NCI-H2107 treated with DMSO at 0.1 percent for 48 hours (cell line): Measurements from ENCODE around the gene TSGA10IP.

Source experiments
- DNase-seq: peaks from one replicate; lab custom pipeline; 2025; ENCODE audit not compliant: unreplicated experiment; lab: John Stamatoyannopoulos, UW

TSGA10IP gene

DNA sequence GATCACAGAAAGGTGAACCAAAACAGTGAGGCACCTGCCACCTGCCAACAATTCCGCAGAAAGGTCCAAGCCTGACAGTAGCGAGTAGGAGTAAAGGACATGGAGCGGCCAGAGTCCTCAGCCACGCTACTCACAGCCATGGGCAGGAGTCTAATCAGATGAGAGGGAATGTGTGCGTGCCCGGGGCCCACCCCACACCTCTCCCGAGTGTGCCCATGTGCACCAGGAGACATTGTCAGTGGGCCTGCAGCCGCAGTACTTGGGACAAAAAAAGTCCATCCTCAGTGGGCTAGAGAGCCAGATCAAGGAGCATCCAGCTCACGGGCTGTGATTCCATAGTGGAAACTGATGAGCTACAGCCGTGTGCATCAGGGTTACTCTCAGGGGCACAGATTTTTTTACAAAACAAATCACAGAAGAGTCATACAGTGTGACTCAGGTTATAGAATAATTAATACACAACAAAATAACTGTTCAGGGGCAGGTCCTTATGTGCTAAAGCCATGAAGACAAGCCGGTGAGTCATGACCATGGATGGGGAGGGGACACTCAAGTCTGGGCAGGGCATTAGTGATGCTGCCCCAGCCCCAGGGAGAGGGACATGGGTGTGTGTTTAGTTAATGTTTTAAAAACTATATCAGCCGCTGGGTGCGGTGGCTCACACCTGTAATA is 28.3 kb downstream of the TSGA10IP start:
- no peak for DNase-seq

DNA sequence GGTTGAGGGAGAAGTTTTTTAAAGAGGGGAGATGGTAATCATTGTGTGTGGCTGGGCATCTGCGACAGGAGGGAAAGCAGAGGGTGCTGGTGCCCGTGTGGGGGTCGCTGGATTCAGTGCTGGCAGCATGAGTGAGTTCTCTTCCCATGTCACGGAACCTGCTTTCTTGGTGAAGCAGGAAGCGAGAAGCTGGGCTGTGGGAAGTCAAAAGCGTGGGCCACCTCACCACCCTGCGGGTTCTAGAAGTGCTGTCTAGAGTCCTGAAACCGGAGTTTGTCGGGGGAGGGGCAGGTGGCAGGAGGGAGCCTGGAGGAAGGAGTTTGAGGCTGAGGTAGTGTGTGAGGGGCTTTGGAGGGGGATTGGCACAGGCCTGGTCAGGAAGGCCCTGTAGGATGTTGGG is 30.5 kb downstream of the TSGA10IP start:
- DNase-seq, result no peak

DNA sequence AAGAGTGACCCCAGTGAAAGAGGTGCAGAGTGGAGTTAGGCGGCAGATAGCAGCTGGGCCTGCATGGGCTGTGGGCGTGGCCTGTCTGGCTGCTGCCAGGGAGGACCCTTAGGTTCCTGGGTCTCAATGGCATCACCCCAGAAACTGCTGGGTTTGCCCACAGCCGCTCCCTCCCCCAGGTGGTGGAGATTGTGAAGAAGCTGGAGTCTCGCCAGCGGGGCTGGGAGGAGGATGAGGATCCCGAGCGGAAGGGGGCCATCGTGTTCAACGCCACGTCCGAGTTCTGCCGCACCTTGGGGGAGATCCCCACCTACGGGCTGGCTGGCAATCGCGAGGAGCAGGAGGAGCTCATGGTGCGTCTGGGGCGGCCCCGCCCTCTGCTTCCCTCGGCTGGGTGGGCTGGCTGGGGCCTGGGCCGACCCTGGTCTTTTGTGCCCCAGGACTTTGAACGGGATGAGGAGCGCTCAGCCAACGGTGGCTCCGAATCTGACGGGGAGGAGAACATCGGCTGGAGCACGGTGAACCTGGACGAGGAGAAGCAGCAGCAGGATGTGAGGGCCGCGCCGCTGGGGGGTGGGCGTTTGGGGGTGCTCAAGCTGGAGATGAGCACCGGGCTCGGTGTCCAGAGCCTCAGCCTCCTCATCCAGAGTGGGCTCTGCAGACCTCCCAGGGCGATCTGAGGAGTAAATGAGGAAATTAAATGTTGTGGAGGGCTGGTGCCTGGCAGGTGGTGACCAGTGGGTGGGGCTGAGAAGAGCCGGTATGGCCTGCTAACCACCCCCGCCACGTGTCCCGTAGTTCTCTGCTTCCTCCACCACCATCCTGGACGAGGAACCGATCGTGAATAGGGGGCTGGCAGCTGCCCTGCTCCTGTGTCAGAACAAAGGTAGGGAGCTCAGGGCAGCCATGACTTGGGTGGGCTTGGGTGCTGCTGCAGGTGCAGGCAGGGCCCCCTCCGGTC is 31.2 kb downstream of the TSGA10IP start:
- no peak for DNase-seq

DNA sequence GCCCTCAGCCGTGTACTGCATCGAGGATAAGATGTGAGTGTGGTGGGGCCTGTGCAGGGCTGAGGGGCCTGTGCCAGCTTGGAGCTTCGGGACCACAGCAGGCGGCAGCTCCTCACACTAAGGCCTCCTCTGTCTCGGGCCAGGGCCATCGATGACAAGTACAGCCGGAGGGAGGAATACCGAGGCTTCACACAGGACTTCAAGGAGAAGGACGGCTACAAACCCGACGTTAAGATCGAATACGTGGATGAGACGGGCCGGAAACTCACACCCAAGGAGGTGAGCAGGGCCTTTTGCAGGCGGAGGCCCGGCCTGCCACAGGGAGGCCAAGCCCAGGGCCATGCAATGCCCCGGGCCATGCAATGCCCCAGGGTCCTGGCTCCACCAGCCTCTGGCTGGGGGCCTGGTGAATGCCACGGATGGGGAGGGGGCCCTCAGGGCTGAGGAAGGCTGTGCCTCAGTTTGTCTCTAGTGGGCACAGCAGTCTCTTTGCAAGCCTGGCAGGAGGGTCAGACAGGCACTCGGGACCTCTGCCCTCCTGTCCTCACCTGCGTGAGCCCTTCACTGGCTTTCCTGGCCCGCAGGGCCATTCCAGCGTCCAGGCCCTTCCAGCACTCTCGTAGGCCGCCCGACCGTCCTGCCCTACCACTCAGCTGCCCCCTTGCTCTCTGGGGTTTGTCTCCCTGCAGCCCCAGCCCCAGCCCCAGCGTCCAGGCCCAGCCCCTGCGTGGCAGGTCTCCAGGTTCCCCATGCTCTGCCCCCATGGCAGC is 32.5 kb downstream of the TSGA10IP start:
- DNase-seq, result no peak

- DNase-seq, result no peak
These were observed 33.3 kb downstream of the TSGA10IP start for GRCh38 chr11:65978391-65979238.

DNA sequence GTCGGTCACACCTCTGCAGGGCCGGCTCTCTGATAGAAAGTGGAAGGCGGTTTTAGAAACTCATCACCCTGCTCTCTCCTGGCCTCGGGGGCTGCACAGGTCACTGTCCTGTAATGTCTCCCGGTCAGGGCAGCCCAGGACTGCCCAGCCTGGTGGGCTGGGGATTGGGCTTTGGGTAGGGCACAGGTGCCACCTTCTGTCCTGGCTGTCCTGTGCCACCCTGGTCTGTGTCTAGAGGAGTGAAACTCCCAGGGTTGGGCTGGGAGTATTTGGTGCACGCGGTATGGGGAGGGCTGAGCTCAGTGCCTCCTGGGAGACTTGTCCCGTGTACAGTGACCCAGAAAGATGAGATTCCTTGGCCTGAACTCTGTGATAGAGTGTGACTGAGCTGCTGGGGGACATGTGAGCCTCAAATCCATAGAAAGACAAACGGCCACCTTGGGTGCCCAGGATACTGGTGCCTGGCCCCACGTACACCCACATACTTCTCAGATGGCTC is 34.0 kb downstream of the TSGA10IP start:
- DNase-seq, result no peak

- DNase-seq, result no peak
These were observed 35.9 kb downstream of the TSGA10IP start for GRCh38 chr11:65981101-65981740.

DNA sequence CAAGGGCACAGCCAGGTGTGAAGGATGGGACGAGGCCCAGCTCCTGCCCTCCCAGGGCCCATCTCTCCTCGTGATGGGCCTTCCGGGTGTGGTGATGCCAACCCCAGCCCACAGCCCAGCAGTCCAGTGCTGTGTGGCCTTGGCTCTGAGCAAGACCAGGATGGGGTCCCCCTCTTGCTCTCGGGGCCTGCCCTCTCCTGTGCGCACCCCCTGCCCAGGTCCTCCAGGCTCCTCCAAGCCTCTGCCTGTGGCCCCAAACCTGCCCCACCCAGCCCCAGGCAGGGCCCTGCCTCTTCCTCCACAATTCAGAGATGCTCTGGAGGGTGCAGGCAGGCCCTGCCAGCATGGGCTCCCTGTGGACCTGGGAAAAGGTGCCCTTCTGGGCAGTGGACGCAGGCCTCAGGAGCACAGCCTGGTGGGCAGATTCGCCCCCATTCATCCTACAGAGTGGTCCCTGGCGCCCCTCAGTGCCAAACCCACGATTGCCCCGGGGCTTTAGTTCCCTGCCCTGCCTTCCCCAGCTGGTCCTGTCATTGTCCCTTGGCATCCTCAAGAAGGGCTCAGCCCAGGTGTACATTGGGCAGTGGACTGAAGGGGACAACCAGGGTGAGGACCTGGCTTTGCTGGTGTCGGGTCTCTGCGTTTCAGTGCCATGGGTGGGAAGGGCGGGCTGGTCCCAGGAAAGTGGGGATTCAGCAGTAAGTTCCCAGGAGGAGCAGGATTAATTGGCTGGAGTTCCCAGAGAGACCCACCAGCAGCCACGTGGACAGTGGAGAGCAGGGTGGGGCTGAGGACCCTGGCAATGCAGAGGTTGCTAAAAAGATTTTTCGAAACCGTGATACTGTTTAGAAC is 36.9 kb downstream of the TSGA10IP start:
- no peak for DNase-seq

DNA sequence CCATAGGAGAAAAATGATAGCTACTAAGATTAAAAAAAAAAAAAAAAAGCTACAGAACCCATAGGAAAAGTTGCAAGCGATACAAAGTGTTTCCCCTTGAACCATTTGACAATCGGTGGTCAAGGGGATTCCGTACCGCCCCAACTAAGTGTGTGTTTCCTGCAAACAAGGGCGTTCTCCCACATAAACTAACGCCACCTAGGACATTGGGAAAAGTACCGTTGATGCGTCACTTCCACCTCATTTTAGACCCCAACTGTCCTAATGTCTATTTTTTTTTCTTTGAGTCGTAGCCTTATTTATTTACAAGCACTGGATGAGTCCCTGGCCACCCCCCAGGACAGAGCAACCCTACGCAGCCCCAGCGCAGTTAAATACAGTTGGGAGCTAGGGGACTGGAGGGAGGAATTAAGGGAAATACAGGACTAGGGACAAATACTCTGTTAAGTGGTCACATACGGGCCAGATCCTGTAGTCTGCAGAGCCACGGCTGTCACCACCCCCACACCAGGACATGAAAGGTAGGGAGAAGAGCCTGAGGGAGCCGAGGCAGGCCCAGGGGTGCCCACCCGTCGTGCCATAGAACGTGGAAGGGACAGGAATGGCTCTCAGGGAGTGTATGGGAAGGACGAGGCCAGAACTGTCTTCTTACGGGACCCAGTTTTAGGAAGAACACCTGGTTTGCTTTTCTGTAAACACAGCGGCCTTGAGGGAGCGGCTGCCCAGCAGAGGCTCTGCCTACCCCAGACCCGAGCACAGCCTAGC is 37.7 kb downstream of the TSGA10IP start:
- no peak for DNase-seq

DNA sequence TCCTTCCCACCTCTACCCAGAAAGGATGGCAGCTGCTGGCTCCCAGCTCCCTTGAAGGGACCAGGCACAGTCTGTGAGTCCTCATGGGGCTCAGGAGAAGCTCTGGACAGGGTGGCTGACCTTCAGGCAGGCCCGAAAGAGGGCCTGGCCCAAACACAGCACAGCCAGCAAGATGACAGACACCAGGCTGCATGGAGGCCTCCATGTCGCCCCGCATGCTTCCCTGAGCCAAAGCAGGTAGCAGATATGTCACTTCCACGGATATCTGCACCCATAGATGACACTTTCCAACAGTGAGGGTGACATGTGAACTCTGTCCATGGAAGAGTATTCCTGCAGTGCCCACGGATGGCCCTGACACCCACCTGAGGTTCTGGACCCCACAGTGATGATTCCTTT is 38.3 kb downstream of the TSGA10IP start:
- DNase-seq, result no peak

DNA sequence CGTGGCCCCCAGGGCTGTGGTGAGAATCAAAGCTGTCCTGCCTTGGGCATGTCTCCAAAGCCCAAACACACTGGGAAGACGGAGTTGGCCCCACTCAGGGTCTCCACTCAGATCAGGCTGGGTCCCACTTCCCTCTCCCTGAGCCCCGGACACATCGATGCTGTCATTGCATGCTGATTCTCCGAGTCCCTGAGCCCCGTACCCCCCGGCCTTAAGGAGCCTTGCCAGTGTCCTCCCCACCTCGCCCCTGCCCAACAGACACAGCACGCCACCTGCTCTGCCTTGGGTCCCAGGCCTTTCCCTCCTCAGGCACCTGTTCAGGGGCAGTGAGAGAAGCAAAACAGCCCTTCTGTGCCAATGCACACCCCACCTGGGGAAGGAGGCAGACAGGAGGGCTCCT is 42.1 kb downstream of the TSGA10IP start:
- no peak for DNase-seq

GRCh38 chr11:65988791-65989592 is 43.7 kb downstream of the TSGA10IP start:
- DNase-seq, result peak; percentile 95

GRCh38 chr11:65992056-65992455 is 46.8 kb downstream of the TSGA10IP start:
- DNase-seq, result no peak

DNA sequence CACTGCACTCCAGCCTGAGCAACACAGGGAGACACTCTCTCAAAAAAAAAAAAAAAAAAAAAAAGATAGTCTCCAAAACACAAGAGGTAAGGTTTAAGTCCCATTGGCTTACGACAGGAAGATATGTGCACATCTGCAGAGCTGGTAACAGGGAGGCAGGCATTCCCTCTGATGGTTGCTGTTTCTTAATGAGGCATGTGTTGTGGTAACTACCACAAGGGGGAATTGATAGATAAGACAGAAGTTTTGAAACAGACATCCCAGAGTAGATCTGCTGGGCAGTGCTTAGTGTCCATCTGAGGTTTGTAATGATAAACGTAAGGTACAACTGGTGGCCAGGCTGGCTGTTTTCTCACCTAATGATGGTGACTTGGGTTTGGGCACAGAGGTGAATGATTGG is 52.0 kb downstream of the TSGA10IP start:
- DNase-seq, result no peak

GRCh38 chr11:66001942-66002647 is 56.8 kb downstream of the TSGA10IP start, which contains the start of the genes BANF1 and EIF1AD:
BANF1 (plus strand) TSS chr11:66002503; CDS start chr11:66003251, 748 bp downstream.
EIF1AD (minus strand) TSS chr11:66002157; CDS start chr11:66000389, 1,768 bp downstream.
- DNase-seq, result peak; percentile 97

DNA sequence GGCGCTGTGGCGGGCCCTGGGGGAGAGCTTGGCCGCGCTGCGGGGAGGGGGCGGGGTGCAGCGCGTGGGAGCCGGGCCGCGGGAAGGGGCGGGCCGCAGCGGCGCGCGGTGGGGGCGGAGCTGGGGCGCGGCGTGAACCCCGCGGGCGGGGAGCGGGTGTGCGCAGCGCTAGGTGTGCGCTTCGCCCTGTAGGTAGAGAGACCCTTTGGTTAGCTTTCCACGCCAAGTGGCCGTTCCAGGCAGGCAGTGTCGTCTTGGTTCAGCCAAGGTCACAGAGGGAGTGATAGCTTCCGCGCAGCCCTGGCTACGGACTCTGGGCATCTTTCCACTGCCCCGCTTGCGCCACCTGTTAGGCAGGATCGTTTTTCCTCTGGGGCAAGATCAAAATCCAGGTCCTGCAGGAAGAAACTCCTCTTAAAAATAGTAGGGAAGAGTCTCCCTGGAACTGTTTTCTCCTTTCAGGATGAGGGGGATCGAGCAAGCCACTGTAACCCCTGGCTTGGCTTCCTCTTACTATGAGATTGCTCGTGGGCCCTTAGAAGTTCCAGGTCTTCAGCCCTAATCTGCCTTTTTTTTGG is 57.5 kb downstream of the TSGA10IP start:
- DNase-seq, result no peak
